ENCODE measurements around the gene FBLN2.

DNA sequence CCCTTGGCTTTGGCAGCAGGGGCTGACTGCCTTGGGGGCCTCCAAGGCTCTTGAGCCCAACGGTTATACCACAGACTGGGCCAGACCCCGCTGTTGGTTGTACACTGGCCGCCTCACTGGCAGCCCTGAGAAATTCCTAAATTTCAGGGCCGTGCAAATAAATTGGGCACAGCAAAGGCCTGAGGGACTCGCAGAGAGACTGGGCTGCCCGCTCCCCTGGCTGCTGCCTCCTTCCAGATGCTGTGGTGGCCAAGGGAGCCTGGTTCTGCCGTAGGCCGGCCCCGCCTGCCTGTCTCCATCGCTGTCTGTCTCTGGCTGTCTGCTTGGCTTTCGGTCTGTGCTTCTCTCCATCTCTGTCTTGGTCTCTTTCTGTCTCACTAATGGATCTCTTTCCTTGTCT lies 9.0 kb downstream of the FBLN2 start:
- TF ChIP-seq, protein P1, sequence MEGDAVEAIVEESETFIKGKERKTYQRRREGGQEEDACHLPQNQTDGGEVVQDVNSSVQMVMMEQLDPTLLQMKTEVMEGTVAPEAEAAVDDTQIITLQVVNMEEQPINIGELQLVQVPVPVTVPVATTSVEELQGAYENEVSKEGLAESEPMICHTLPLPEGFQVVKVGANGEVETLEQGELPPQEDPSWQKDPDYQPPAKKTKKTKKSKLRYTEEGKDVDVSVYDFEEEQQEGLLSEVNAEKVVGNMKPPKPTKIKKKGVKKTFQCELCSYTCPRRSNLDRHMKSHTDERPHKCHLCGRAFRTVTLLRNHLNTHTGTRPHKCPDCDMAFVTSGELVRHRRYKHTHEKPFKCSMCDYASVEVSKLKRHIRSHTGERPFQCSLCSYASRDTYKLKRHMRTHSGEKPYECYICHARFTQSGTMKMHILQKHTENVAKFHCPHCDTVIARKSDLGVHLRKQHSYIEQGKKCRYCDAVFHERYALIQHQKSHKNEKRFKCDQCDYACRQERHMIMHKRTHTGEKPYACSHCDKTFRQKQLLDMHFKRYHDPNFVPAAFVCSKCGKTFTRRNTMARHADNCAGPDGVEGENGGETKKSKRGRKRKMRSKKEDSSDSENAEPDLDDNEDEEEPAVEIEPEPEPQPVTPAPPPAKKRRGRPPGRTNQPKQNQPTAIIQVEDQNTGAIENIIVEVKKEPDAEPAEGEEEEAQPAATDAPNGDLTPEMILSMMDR (optimal IDR thresholded peaks at IDR 0.05 in 1 of 3, IDR thresholded peaks at IDR 0.05 in 1 of 3, conservative IDR thresholded peaks at IDR 0.05 in 1 of 3; ENCODE audit: extremely low read depth in 1 of 3, insufficient read depth in 2 of 3, low read length in 3 of 3) = no peak
- TF ChIP-seq EZH2 (IDR thresholded peaks at IDR 0.05; ENCODE audit: low read length) = no peak

Data from keratinocyte (primary cell).